ENCODE measurements around the gene IL17RE.

Gene IL17RE

GRCh38 chr3:9934993-9935392, 32.3 kb downstream of the IL17RE start:
- TF ChIP-seq SPI1 (IDR thresholded peaks at IDR 0.05; ENCODE audit: borderline replicate concordance, low read depth), result no peak
- TF ChIP-seq REST (IDR thresholded peaks at IDR 0.05; ENCODE audit: insufficient replicate concordance, low read depth), result no peak
- TF ChIP-seq POLR2AphosphoS5 (IDR thresholded peaks at IDR 0.05; ENCODE audit: low read depth), result no peak
- TF ChIP-seq CTCF (IDR thresholded peaks at IDR 0.05; ENCODE audit: insufficient read depth, low read length), result no peak
- no peak for TF ChIP-seq GABPA (IDR thresholded peaks at IDR 0.05; ENCODE audit: low read depth)
- DNase-seq (ENCODE audit: low read depth in 1 of 2, low spot score in 1 of 2), result no peak
- H3K27me3 ChIP-seq (ENCODE audit: insufficient read depth, poor library complexity, severe bottlenecking), result no peaks in the 10 kb centered on the region
- no peak overlapping the region for H3K27ac ChIP-seq (replicated peaks)
- H3K4me3 ChIP-seq (replicated peaks; ENCODE audit: insufficient read depth, low read length), result no peak overlapping the region

GRCh38 chr3:9935966-9936510, 33.4 kb downstream of the IL17RE start:
- Histone ChIP-seq H3K27ac (replicated peaks) (no peak overlapping the region), H3K27me3 (ENCODE audit: insufficient read depth, poor library complexity, severe bottlenecking) (no peaks in the 10 kb centered on the region), H3K4me3 (replicated peaks; ENCODE audit: insufficient read depth, low read length) (no peak overlapping the region)
- no peak for TF ChIP-seq CTCF (IDR thresholded peaks at IDR 0.05; ENCODE audit: insufficient read depth, low read length)
- no peak for TF ChIP-seq SPI1 (IDR thresholded peaks at IDR 0.05; ENCODE audit: borderline replicate concordance, low read depth)
- no peak for TF ChIP-seq GABPA (IDR thresholded peaks at IDR 0.05; ENCODE audit: low read depth)
- TF ChIP-seq REST (IDR thresholded peaks at IDR 0.05; ENCODE audit: insufficient replicate concordance, low read depth), result no peak
- TF ChIP-seq POLR2AphosphoS5 (IDR thresholded peaks at IDR 0.05; ENCODE audit: low read depth), result no peak
- DNase-seq (ENCODE audit: low read depth in 1 of 2, low spot score in 1 of 2), result no peak

GRCh38 chr3:9937486-9938238, 35.0 kb downstream of the IL17RE start:
- Histone ChIP-seq H3K4me3 (replicated peaks; ENCODE audit: insufficient read depth, low read length) (no peak overlapping the region), H3K27me3 (ENCODE audit: insufficient read depth, poor library complexity, severe bottlenecking) (no peaks in the 10 kb centered on the region), H3K27ac (replicated peaks) (no peak overlapping the region)
- no peak for DNase-seq (ENCODE audit: low read depth in 1 of 2, low spot score in 1 of 2)
- TF ChIP-seq CTCF (IDR thresholded peaks at IDR 0.05; ENCODE audit: insufficient read depth, low read length) (no peak), GABPA (IDR thresholded peaks at IDR 0.05; ENCODE audit: low read depth) (no peak), POLR2AphosphoS5 (IDR thresholded peaks at IDR 0.05; ENCODE audit: low read depth) (no peak), SPI1 (IDR thresholded peaks at IDR 0.05; ENCODE audit: borderline replicate concordance, low read depth) (no peak), REST (IDR thresholded peaks at IDR 0.05; ENCODE audit: insufficient replicate concordance, low read depth) (no peak)

Measured in HL-60 (cell line).